GM12865 (cell line): ENCODE results near the gene ARRB1.
"Not testable (repeated sequence)": the region's sequence is repeated elsewhere in the genome, so short reads cannot be mapped to it uniquely, and the experiment has no call there.

Experiments
- DNase-seq: peaks from one replicate; pipeline ENCODE4 v3.0.0; 2010; ENCODE audit warnings: low read depth
- H3K4me3 ChIP-seq: 2 replicates; pipeline ENCODE4 v1.5.1; 2011; ENCODE audit warnings: mild to moderate bottlenecking, low read depth, low read length, control low read depth
- TF ChIP-seq, protein P1 (sequence below): IDR thresholded peaks from 2 replicates; pipeline ENCODE4 v1.5.1; 2011; ENCODE audit warnings: low read length, control low read depth, low read depth, inconsistent platforms; ENCODE audit not compliant: insufficient read depth; ENCODE audit errors: missing control alignments

ARRB1 gene

DNA sequence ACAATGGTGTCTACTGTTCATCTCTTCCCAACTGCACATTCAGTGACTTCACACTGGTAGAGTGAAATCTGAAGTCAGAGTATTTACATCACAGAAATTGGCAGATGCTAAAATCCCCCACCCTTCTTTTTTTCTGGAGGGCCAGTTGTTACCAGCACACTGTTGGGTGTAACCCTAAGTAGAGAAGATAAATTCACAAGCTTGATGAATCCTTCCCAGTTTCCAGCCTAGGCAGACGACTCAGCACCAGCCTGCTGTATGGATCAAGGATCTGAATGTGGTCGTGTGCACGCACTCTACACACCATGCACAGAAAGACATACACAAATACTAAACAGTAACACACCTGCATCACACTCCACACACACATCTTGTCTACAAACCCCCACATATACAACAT, 46.0 kb downstream of the ARRB1 start:
- H3K4me3 ChIP-seq = no peak overlapping the region
- TF ChIP-seq, protein P1, sequence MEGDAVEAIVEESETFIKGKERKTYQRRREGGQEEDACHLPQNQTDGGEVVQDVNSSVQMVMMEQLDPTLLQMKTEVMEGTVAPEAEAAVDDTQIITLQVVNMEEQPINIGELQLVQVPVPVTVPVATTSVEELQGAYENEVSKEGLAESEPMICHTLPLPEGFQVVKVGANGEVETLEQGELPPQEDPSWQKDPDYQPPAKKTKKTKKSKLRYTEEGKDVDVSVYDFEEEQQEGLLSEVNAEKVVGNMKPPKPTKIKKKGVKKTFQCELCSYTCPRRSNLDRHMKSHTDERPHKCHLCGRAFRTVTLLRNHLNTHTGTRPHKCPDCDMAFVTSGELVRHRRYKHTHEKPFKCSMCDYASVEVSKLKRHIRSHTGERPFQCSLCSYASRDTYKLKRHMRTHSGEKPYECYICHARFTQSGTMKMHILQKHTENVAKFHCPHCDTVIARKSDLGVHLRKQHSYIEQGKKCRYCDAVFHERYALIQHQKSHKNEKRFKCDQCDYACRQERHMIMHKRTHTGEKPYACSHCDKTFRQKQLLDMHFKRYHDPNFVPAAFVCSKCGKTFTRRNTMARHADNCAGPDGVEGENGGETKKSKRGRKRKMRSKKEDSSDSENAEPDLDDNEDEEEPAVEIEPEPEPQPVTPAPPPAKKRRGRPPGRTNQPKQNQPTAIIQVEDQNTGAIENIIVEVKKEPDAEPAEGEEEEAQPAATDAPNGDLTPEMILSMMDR = no peak
- DNase-seq = no peak

DNA sequence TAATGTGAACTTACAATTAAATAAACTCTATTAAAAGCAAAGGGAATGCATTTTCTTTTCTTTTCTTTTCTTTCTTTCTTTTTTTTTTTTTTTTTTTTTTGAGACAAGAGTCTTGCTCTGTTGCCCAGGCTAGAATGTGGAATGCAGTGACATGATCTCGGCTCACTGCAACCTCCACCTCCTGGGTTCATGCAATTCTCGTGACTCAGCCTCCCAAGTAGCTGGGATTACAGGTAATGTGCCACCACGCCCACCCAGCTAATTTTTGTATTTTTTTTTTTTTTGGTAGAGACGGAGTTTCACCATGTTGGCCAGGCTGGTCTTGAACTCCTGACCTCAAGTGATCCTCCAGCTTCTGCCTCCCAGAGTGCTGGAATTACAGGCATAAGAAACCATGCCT, 46.5 kb downstream of the ARRB1 start:
- not testable (repeated sequence) for DNase-seq, H3K4me3 ChIP-seq

DNA sequence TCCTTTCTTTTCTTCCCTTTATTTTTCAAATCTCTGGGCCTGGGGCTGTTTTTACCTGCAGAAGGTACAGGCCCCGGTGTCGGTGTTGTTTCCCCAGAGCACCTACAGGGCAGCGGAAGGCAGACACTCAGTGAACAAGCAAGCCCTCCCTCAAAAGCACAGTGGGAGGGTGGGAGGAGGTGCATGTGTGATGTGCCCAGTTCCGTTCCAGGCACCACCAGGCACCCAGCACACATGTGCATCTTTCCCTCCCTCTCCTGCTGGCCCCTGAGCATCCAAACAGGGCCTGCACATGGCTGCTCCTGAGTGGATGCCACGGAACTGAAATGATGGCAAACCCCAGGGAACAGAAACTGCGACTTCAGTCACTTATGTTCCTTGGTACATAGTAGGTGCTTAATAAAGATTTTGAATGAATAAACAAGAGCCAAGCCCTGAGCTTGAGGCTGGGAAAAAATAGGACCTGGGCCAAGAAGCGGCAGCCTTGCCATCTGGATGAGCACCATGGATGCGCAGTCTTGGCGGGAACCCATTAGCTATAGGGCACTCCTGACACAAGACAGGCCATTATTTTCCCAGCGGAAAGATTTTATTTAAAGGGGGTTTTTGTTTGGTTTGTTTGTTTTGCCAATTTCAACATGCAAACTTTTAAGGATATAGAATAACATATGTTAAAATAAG, 47.8 kb downstream of the ARRB1 start:
- no peak for DNase-seq
- H3K4me3 ChIP-seq = no peak overlapping the region
- TF ChIP-seq, protein P1 = no peak

DNA sequence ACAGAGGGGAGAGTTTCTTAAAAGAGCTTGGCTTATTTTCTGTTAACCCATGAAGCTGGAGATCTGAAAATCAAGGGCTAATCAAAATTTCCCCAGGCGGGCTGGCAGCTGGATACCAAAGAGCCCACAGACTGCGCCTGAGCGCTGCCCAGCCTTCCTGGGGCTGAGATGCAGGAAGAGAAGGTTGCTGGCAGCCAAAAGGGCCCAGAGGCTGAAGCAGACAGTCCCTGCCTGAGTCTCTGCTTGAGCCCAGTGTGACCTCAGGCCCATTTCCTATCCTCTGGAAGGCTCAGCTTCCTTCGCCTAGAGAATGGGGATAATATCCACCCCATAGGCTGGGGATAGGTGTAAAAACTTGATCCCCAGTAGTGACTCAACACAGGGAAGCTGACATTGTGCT, 49.1 kb downstream of the ARRB1 start:
- no peak for DNase-seq
- TF ChIP-seq, protein P1 = no peak
- H3K4me3 ChIP-seq = no peak overlapping the region

DNA sequence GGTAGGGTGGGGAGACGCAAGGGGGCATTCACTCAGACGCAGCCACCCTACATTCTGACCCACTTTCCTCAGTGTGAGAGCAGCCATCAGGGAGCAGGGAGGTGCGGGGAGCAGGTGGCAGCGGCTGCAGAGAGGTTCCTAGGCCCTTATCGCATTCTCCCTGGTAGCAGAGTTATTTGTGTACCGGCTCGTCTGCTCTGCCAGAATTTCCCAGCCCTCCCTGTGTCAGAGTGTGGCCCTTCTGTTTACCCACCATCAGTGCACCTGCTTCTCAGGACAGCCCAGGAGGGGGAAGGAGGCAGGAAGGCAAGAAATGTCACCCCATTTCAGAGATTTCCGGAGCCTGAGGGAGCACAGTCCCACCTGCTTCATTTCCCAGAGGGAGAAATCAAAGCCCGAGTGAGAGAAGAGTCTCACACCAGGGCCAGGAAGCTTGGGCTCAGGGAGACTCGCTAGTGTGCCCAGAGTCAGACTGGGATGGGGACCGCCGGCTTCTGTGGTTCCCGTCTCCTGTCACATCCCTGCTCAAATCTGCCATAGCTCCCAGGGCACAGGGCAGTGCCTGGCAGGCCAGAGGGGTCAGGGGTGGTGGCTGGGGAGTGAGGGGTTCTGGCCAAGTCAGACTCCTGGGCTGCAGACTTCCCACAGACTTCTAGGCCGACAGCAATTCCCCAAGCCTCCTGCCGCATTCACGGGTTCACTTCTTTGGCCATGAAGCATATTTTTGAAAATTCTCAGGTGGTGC, 49.7 kb downstream of the ARRB1 start:
- no peak for DNase-seq

DNA sequence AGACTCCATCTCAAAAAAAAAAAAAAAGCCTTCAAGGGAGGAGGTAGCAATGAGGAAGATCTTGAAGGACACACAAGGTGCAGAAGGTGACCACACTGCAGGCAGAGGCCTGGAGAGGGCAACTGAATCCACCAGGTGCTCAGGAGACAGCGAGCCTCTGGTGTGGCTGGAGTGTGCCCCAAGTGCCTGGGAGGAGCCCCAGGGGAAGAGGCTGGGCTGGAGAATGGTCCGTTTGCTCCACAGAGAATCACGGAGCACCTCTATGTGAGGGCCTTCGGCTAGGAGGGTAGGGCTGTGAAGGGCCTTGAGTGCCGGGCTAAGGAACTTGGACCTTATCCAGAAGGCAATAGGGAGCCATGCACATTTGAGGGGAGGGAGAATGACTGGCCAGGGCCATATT, 50.3 kb downstream of the ARRB1 start:
- no peak for DNase-seq
- H3K4me3 ChIP-seq = no peak overlapping the region
- TF ChIP-seq, protein P1 = no peak

More for the DNA sequence above, 49.7 kb downstream of the ARRB1 start:
- TF ChIP-seq, protein P1 = no peak
- no peak overlapping the region for H3K4me3 ChIP-seq

DNA sequence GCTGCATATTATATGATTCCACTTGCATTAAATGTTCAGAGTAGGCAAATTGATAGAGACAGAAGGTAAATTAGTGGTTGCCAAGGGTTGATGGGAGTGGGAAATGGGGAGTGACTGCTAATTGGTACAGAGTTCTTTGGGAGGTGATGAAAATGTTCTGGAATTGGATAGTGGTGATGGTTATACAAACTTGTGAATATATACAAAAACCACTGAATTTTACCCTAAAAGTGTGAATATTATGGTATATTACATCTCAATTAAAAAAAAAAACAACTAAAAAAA, 52.5 kb downstream of the ARRB1 start:
- no peak overlapping the region for H3K4me3 ChIP-seq
- TF ChIP-seq, protein P1 = no peak
- no peak for DNase-seq
